Activated CD8-positive, alpha-beta memory T cell treated with anti-CD3 and anti-CD28 coated beads, Interleukin-2, amount 50 U/mL, for 4 hours (primary cell): ENCODE data around the gene NSMCE1.
"Not testable (repeated sequence)": the region's sequence is repeated elsewhere in the genome, so short reads cannot be mapped to it uniquely, and the experiment has no call there.

ENCODE experiments used
- DNase-seq: peaks from one replicate; pipeline ENCODE4 v3.0.0-alpha.2; 2020

Gene NSMCE1

GRCh38 chr16:27302126-27302525 lies 33.6 kb upstream of the NSMCE1 start:
- DNase-seq, result no peak

- no peak for DNase-seq
Observed at GRCh38 chr16:27301236-27301861, 32.8 kb upstream of the NSMCE1 start.

DNA sequence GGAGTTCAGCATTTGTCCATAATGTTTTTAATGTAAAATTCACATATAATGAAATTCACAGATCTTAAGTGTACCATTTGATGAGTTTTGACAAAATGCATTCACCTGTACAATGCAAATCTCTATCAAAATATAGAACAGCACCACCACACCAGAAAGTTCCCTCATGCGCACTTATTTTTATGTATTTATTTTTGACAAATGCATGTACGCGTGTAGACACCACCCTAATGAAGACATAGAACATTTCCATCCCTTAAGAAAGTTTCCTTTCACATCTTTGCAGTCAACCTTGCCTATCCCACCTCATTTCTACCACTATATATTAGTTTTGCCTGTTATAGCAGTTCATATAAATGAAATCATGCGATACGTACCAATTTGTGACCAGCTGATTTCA lies 29.6 kb upstream of the NSMCE1 start:
- DNase-seq, result no peak

GRCh38 chr16:27293343-27293742 lies 24.8 kb upstream of the NSMCE1 start:
- DNase-seq, result no peak

DNA sequence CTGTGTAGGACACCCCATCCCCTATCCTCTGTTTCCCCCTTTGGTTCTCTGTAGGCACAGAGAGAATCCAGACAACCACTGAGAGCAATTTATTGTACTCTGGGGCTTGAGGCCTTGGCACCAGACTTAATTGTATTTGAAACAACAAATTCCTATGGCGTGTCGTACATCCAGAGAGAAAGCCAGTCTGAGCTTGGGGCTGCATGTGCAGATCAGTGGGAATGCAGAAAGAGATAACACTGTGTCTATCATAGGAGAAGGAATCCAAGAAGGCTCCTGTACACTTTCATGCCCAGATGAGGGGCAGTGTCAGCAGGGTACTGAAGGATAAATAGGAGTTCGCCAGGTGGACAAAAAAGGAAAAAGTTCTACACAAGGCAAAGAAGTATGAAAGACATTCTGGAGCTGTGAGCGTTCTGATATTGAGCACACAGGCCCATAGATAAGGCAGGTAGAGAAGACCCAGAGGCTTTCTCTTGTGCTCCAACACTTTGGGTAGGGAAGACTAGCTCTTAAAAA lies 23.2 kb upstream of the NSMCE1 start:
- no peak for DNase-seq

GRCh38 chr16:27291106-27291505 lies 22.5 kb upstream of the NSMCE1 start:
- DNase-seq, result no peak

DNA sequence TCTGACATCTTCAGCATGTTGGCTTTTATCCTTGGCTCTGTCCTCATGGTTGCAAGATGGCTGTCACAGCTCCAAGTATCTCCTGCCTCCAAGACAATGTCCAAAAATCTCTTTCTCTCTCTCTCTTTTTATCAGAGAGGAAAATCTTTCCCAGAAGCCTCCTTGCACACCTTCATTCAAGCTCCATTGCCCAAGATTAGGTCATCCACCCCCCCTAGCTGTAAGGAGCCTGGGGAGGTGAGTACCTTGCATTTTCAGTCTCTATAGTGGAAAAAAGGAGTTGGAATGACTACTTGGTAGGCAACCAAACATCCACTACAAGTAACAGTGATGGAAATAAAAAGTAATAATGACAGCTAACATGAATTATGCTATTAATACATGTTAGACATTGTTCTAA lies 22.0 kb upstream of the NSMCE1 start:
- no peak for DNase-seq

GRCh38 chr16:27289669-27290068 lies 21.1 kb upstream of the NSMCE1 start:
- DNase-seq, result no peak

DNA sequence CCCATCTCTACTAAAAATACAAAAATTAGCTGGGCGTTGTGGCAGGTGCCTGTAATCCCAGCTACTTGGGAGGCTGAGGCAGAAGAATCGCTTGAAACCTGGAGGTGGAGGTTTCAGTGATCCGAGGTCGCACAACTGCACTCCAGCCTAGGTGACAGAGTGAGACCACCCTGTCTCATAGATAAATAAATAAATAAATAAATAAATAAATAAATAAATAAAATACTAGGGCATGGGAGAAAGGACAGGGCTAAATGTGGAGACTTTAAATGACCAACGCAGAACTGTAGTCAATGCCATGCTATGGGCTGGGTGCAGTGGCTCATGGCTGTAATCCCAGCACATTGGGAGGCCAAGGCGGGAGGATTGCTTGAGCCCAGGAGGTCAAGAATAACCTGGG lies 19.7 kb upstream of the NSMCE1 start:
- not testable (repeated sequence) for DNase-seq

- no peak for DNase-seq
Observed at GRCh38 chr16:27287887-27288286, 19.3 kb upstream of the NSMCE1 start.

DNA sequence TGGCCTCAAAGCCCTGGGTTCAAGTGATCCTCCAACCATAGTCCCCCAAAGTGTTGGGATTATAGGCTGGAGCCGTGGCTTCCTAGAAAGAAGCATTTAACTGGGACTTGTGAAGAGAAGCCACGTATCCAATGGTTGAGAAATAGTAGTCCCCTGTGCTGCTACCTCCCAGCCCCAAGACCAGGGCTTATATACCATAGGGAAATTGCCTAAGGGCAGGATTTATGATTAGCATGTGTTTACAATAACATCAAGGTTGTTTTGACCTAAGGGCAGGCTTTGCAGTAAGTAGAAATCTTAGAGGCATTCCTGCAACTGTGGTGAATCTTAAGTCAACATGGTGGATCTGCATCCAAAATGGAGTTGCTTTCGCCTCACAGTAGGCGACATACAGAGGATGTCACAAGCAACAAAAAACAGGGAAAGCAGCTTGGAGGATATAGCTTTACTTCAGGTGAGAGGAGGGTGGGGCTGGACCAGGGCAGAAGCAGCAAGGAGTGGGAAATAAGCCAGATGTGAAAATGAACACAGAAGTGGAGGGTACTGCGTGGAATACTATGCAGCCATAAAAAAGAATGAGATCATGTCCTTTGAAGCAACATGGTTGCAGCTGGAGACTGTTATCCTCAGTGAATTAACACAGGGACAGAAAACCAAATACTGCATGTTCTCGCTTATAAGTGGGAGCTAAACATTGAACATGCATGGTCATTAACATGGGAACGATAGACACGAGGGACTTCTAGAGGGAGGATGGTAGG lies 18.7 kb upstream of the NSMCE1 start:
- DNase-seq, result no peak

DNA sequence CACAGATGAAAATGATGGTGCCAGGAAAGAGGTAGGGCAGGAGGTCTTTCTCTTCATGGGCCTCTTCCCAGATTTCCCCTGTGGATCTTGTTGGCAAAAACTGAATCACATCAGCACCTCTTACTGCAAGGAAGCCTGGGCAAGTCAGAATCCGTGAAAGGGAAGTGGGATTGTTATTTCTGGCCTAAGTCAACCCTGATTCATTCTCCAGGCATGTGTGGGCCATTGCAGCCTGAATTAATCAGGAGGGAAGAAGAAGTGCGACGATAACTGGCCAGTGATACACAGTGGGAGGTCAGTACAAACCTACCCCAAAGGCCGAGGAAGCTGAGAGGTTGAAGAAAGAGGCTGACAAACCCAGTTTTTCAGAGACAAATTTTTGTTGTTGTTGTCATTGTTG lies 17.9 kb upstream of the NSMCE1 start:
- no peak for DNase-seq

DNA sequence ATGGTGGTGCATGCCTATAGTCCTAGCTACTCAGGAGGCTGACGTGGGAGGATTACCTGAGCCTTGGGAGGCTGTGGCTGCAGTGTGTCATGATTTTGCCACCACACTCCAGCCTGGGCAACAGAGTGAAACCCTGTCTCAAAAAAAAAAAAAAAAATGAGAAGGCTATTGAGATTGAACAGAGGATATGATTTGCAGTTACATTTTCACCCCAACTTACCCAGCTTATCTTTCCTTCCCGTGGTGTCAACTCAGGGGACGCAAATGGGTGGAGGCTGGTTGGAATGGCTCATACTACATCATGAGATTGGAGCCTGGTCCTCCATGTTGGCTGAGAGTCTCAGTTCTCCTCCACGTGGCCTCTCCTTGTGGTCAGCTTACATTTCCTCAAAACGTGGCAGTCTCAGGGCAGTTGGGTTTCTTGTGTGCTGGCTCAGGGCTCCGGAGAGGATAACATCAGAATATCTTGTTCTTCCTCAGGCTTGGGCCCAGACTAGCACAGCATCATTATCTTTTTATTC lies 17.2 kb upstream of the NSMCE1 start:
- no peak for DNase-seq

- DNase-seq, result no peak
Observed at GRCh38 chr16:27284865-27285675, 16.5 kb upstream of the NSMCE1 start.

DNA sequence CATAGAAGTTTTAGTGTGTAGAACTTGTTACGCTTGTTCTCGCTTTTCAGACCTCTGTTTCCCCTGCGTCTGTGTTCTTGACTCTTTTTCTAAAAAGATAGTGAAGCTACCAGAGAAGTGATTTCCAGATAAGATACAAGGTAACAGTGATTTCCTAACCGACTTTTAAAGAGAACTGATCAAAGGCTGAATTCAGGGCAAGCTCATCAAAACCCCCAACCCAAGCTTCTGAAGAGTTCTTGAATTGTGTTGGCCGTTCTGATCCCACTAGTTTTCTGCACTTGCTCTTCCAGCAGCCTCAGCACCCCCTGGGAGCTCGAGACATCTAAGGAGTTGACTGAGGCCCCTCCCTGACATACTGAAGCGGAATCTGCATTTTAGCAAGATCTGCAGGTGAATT lies 12.7 kb upstream of the NSMCE1 start:
- no peak for DNase-seq

- no peak for DNase-seq
Observed at GRCh38 chr16:27275394-27275793, 6.8 kb upstream of the NSMCE1 start.

GRCh38 chr16:27274424-27274874 lies 5.9 kb upstream of the NSMCE1 start:
- not testable (repeated sequence) for DNase-seq

GRCh38 chr16:27273670-27274423 lies 5.3 kb upstream of the NSMCE1 start:
- no peak for DNase-seq

GRCh38 chr16:27273330-27273669 lies 4.7 kb upstream of the NSMCE1 start:
- no peak for DNase-seq

GRCh38 chr16:27272697-27273096 lies 4.1 kb upstream of the NSMCE1 start:
- not testable (repeated sequence) for DNase-seq

GRCh38 chr16:27272076-27272475 lies 3.5 kb upstream of the NSMCE1 start:
- DNase-seq, result no peak

GRCh38 chr16:27270349-27270748 lies 1.8 kb upstream of the NSMCE1 start:
- no peak for DNase-seq
